Stimulated activated CD8-positive, alpha-beta memory T cell treated with anti-CD3 and anti-CD28 coated beads, Interleukin-2, amount 100 ng/mL, for 48 hours (primary cell): ENCODE results near the gene HCFC1.

ENCODE experiments used
- DNase-seq, 2 donors: peaks; one replicate each; pipeline ENCODE4 v3.0.0-alpha.2; 2020; ENCODE audit warnings: low read depth in 2 of 2

The HCFC1 gene

DNA sequence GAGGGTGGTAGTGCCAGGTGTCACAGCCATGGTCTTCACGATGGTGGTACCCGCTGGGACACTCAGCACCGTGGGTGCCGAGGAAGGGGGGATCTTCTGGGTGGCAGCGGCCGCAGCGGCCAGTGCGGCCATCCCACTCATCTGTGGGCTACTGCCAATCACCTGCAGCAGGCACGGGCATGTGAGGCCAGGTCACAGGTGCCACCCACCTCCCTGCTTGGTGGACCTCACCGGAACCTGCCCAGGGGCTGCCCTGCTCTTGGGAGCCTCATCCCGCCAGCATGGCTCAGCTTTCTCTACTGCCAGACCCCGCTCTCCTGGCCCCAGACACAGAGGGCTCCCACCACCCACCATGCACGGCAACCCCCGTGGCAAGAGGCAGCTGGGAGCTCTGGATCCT lies 13.0 kb downstream of the HCFC1 start:
- DNase-seq, result no peak

DNA sequence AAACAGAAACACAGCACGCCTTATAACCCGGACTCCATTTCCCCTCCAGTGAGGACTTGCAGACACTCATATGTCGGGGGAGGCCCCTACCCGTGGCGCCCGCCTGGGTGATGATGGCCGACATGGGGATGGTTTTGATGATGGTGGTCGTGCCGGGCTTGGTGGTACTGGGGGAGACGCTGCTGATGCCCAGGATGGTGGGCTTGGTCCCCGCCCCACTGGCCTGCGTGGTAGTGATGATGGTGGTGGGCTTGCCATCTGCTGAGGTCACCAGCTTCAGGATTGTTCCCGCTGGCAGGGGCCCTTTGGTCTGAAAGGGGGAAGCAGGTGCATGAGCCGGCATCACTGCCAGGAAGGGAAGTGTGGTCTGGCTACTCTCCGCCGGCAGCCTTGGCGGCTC lies 14.4 kb downstream of the HCFC1 start:
- DNase-seq, result no peak

- no peak for DNase-seq
These were observed 15.3 kb downstream of the HCFC1 start for GRCh38 chrX:153956044-153956907.

- no peak for DNase-seq
These were observed 16.3 kb downstream of the HCFC1 start for GRCh38 chrX:153955228-153955732.

GRCh38 chrX:153954558-153955227 lies 16.9 kb downstream of the HCFC1 start:
- no peak for DNase-seq

GRCh38 chrX:153953892-153954557 lies 17.6 kb downstream of the HCFC1 start:
- DNase-seq, result no peak

- DNase-seq, result peak; percentile 66 to 69
These were observed 18.2 kb downstream of the HCFC1 start for GRCh38 chrX:153953342-153953830.

GRCh38 chrX:153952373-153953026 lies 19.1 kb downstream of the HCFC1 start:
- DNase-seq, result no peak

DNA sequence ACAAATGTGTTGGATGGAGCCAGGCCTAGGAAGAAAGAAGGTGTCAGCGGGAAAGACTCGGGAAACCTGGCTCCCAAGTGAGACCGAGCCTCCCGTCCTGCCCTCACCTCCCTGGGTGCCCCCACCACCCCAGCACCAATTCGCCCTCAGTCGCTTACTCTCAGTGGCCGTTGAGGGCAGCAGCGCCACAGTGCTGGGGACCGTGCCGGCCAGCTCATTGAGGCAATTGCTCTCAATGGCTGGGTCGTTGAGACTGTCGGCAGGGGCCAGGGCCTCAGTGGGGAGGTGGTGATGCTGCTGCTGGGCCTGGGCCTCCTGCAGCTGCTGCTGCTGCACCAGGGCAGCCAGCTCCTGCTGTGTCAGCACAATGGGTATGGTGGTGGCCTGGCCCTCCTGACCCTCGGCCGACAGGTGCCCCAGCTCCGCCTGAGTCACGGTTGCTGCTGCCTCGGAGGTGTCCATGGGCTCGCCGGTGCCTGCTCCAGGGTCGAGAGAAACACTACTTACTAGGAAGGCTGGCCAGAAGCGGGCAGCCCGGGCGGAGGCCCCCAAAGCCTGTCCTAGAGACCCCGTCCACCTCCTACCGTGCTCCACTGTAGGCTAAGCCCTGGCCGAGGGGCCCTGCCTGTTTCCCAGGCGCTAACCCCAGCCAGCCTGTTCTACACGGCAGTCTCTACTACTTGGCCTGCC lies 19.8 kb downstream of the HCFC1 start:
- DNase-seq, result no peak

- DNase-seq, result no peak
These were observed 21.5 kb downstream of the HCFC1 start for GRCh38 chrX:153950127-153950526.

DNA sequence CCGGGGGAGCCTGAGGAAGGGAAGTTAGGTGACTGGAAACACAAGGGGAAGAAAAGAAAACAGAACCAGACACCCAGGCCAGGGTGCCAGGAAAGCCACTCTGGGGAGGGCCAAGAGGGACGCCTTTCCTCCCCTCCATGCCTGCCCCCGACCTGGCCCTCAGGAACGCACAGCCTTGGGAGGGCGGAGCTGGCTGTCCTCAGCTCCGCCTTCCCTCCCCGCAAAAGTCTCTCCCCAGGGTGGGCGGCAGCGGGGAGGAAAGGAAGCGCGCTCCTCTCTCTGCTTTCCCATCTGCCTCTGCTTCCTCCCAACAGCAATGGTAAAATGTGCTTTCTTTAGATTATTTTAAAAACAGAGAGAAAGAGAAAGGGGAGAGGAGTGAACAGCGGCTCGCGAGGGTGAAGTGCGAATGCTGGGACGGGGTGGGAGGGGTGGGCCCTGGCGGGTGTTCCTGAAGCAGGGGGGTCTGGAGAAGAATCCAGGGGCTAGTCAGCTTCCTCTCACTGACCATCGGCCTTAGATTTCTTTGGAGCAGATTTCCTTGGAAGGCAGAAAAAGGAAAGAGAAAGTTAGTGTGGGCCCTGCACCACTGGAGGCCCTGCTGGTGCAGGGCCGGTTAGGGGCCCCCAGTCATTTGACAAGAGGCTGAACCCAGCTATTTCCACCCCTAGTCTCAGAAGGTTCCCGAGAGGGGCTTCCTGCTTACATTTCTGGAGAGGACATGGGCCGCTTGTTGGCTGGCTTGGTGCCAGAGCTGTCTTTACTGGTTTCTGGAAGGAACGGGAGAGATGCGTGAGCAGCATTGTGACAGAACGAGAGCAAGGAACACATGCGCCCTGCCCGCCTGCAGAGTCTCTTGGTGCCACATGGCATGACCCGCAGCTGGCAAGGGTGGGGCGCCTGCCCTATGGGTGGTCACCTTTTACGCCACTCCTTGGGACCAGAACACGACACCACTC lies 22.5 kb downstream of the HCFC1 start:
- no peak for DNase-seq

- DNase-seq, result no peak
These were observed 23.6 kb downstream of the HCFC1 start for GRCh38 chrX:153948002-153948466.

- DNase-seq, result peak in 1 of 2 donors; percentile 71
These were observed 24.4 kb downstream of the HCFC1 start for GRCh38 chrX:153947009-153947769.

DNA sequence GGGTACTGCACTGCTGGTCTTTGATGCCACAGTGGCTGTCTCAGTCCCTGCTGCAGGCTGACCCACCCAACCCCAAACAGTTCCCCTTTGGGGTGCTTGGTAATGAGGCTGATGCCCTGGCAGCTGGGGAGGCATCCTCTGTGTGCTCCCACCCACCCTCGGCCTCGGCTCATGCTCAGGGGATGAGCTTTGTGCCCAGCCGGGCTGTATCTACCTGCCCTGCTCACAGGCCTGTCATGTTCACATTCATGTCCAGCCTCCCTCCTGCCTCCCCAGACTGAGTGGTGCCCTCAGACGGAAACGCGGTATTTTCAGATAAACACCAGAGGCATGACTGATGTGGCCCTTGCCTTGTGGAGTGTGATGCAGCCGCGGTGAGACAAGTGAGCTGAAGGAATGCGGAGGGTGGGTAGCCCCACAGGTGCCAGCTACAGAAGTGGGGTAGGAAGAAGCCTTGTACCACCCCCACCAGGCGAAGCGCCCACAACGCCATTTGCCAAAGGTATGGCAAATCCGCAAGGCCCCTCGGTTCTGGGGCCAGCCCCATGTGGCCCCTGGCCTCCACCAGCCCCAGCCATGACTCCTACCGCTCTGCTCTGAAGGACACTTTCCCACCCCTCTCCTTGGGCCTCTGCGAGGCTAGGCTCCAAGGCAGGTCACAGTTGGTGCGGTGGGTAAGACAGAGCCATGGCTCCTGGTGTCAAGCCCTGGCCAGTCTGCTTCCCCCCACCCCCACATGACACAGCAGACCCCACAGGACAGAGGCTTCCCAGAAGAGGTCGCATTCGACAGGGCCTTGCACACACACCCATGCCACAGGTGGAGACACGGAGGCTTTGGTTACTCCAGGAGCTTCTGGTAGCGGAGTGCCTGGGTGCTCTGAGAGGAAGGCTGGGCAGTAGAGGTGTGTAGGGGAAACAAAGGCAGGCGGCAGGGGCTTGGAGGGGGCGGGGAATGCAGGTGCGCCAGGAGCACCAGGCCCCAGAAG lies 25.4 kb downstream of the HCFC1 start:
- no peak for DNase-seq

GRCh38 chrX:153944800-153945150 lies 26.8 kb downstream of the HCFC1 start:
- no peak for DNase-seq

DNA sequence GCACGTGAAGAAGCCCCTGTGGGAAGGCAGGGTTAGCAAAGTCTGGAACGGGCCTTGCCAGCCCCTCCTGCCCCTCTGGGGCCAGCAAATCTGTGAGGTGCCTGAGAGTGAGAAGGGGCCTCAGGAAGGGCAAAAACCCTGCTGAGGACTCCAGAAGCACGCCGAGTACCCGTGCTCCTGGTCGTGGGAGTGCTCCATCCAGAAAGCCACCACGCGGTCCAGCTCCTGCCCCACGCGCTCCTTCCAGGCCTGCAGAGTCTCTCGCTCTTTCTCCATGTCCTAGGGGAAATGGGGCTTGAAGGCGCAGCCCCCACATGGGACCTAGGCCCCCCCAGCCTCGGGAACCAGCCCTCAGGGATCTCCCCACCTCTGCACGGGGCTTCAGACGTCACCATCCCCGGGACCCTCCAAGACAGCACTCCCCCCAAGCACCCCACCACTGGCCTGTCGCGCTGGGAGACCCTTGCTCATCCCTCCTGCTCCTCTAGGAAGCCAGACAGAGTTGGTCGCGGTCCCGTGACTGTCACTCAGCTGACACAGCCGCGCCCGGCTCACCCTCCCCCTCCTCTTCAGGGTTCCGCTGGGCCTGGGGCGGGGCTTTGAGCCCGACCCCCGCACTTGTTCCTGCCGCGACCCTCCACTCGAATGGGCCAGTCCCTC lies 27.3 kb downstream of the HCFC1 start, which contains the start of gene RENBP:
RENBP (minus strand) TSS at position 504 of the 660 bp plus-strand sequence; CDS start at position 471, 33 bp downstream.
- no peak for DNase-seq
